CD14-positive monocyte (primary cell): ENCODE measurements around the gene MRPS27. TPM values are rescaled to one million over a fixed set of nuclear protein-coding genes. Genes with fewer than 3 reads are reported as not detected.

Experiments used
- DNase-seq, 3 donors: peaks; one replicate each; pipeline ENCODE4 v3.0.0-alpha.2; 2011 to 2022
- H2AFZ ChIP-seq: 2 replicates; pipeline ENCODE4 v1.6.0; 2012; ENCODE audit warnings: mild to moderate bottlenecking, low read depth, low read length, inconsistent platforms; ENCODE audit not compliant: insufficient read depth, poor library complexity, severe bottlenecking
- H3K27ac ChIP-seq, 2 donors: 1 replicate in 1 of 2; 2 replicates in 1 of 2; pipeline ENCODE4 v1.5.1; 2012 to 2013; ENCODE audit warnings: low read length in 2 of 2, control low read depth in 1 of 2, inconsistent platforms in 1 of 2, low read depth in 1 of 2, mild to moderate bottlenecking in 1 of 2
- H3K27me3 ChIP-seq, 2 donors: one replicate each; pipeline versions ENCODE4 v1.6.0 to v1.6.1; 2011 to 2013; ENCODE audit warnings: low read length in 2 of 2; ENCODE audit not compliant: control insufficient read depth in 2 of 2, insufficient read depth in 2 of 2
- H3K36me3 ChIP-seq, 2 donors: replicated peaks in 1 of 2; 1 replicate in 1 of 2; 2 replicates in 1 of 2; pipeline versions ENCODE4 v1.5.1 to v1.6.1; 2012 to 2013; ENCODE audit warnings: low read length in 2 of 2, control low read depth in 1 of 2, inconsistent platforms in 1 of 2, mild to moderate bottlenecking in 1 of 2; ENCODE audit not compliant: insufficient read depth in 2 of 2, control insufficient read depth in 1 of 2
- H3K4me1 ChIP-seq, 2 donors: 1 replicate in 1 of 2; 2 replicates in 1 of 2; pipeline versions ENCODE4 v1.5.1 to v1.6.1; 2012 to 2013; ENCODE audit warnings: low read length in 2 of 2, control low read depth in 1 of 2, inconsistent platforms in 1 of 2, mild to moderate bottlenecking in 1 of 2, moderate library complexity in 1 of 2; ENCODE audit not compliant: insufficient read depth in 2 of 2, control insufficient read depth in 1 of 2
- H3K4me2 ChIP-seq: replicated peaks from 2 replicates; pipeline ENCODE3; 2012; ENCODE audit warnings: low read length, moderate library complexity, mild to moderate bottlenecking; ENCODE audit not compliant: poor library complexity, severe bottlenecking; ENCODE audit errors: extremely low read depth
- H3K4me3 ChIP-seq, 3 experiments: fragments of 200-600 bp in 1 of 3; sonication (generic) in 1 of 3; replicated peaks in 1 of 3; 1 replicate in 2 of 3; 2 replicates in 1 of 3; pipeline ENCODE4 v1.5.1; 2011 to 2013; ENCODE audit warnings: low read length in 3 of 3, mild to moderate bottlenecking in 3 of 3, control low read depth in 2 of 3, low read depth in 2 of 3, inconsistent platforms in 1 of 3, moderate library complexity in 1 of 3
- H3K79me2 ChIP-seq: 2 replicates; pipeline ENCODE4 v1.6.0; 2012; ENCODE audit warnings: mild to moderate bottlenecking, control low read depth, inconsistent platforms, low read length, moderate library complexity; ENCODE audit not compliant: insufficient read depth
- H3K9ac ChIP-seq: 2 replicates; pipeline ENCODE4 v1.6.0; 2017; ENCODE audit warnings: low read length, mild to moderate bottlenecking; ENCODE audit not compliant: insufficient read depth, poor library complexity, severe bottlenecking
- H3K9me3 ChIP-seq, 2 donors: replicated peaks in 1 of 2; 1 replicate in 1 of 2; 2 replicates in 1 of 2; pipeline versions ENCODE4 v1.5.1 to v1.6.1; 2012 to 2013; ENCODE audit warnings: low read length in 2 of 2, control low read depth in 1 of 2; ENCODE audit not compliant: control insufficient read depth in 1 of 2, insufficient read depth in 1 of 2
- H4K20me1 ChIP-seq: 2 replicates; pipeline ENCODE4 v1.6.0; 2012; ENCODE audit warnings: mild to moderate bottlenecking, low read length, control low read depth, moderate library complexity; ENCODE audit not compliant: insufficient read depth
- H3K27ac Mint-ChIP-seq, 7 donors: one replicate each; pipeline ENCODE4 v1.8.0; 2020; ENCODE audit warnings: mild to moderate bottlenecking in 7 of 7, mixed read lengths in 7 of 7, moderate library complexity in 6 of 7, inconsistent platforms in 2 of 7
- H3K27me3 Mint-ChIP-seq, 3 donors: one replicate each; pipeline ENCODE4 v1.8.0; 2021 to 2022; ENCODE audit warnings: low read depth in 3 of 3, mild to moderate bottlenecking in 3 of 3, mixed read lengths in 3 of 3, moderate library complexity in 3 of 3, inconsistent platforms in 1 of 3
- H3K36me3 Mint-ChIP-seq, 2 donors: one replicate each; pipeline ENCODE4 v1.8.0; 2020; ENCODE audit warnings: mixed read lengths in 2 of 2, inconsistent platforms in 1 of 2, mild to moderate bottlenecking in 1 of 2
- H3K4me1 Mint-ChIP-seq: one replicate; pipeline ENCODE4 v1.8.0; 2020; ENCODE audit warnings: mild to moderate bottlenecking, mixed read lengths
- H3K4me3 Mint-ChIP-seq, 2 donors: one replicate each; pipeline ENCODE4 v1.8.0; 2020; ENCODE audit warnings: mild to moderate bottlenecking in 2 of 2, mixed read lengths in 2 of 2, moderate library complexity in 1 of 2
- H3K9me3 Mint-ChIP-seq, 7 donors: one replicate each; pipeline ENCODE4 v1.8.0; 2020 to 2022; ENCODE audit warnings: mixed read lengths in 7 of 7, mild to moderate bottlenecking in 6 of 7, moderate library complexity in 6 of 7, inconsistent platforms in 2 of 7
- WGBS: methylation state at CpG from one replicate; pipeline ENCODE4 v1.1.5; 2013; ENCODE audit warnings: missing lambda C conversion rate; ENCODE audit not compliant: insufficient coverage; 5-methylcytosine and 5-hydroxymethylcytosine counted together
- intact Hi-C, 2 donors: fragments of 100-400 bp; cut with micrococcal nuclease; formaldehyde crosslinking; loops; one replicate each; pipeline versions ENCODE4 v1.15.0 to v1.15.1; 2023
- polyA plus RNA-seq, 3 donors: library from polyadenylated mRNA; depleted of rRNA in 1 of 3; unstranded in 2 of 3; stranded (reverse) in 1 of 3; fragments of 300-500 nt in 2 of 3; fragments of >200 nt in 1 of 3; fragmentation: Illumina TruSeq in 2 of 3; gene quantifications; 1 replicate in 2 of 3; 2 replicates in 1 of 3; pipeline ENCODE4 v1.2.3, GENCODE V29; 2012 to 2021
- TF ChIP-seq, protein P1 (sequence below): fragments of 200-600 bp; IDR thresholded peaks from one replicate; pipeline ENCODE4 v1.8.0; 2022; ENCODE audit warnings: antibody characterized with exemption, mild to moderate bottlenecking

The MRPS27 gene
- polyA plus RNA-seq, 3 donors, result 13.3 to 19.2 (median 15.3) TPM

DNA sequence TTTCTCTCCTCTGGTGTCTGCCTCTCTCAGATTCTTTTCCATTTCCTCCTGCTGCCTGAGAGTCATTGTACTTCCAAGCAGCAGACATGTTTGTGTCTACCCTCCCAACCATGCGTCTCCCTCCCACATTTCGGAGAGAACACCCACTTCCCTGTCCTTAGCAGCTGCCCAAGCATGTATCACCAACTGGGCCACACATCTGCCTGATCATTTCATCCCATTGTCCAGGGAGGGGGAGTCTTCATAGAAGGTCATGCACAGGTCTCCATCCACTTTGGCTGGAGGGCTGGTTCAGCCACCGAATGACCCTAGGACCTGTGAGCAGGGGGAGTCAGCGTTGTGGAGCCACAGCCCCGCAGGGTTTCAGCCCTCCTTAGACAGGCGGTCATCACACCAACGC lies 137.4 kb downstream of the MRPS27 start:
- Histone ChIP-seq H3K9me3 (no peaks in the 10 kb centered on the region), H3K27ac (no peak overlapping the region), H3K36me3 (no peaks in the 10 kb centered on the region), H3K9ac (no peak overlapping the region), H4K20me1 (no peaks in the 10 kb centered on the region), H3K27me3 (no peaks in the 10 kb centered on the region), H2AFZ (no peak overlapping the region), H3K4me1 (no peaks in the 10 kb centered on the region), H3K4me2 (no peak overlapping the region), H3K79me2 (no peaks in the 10 kb centered on the region), H3K4me3 (no peak overlapping the region)
- TF ChIP-seq, protein P1, sequence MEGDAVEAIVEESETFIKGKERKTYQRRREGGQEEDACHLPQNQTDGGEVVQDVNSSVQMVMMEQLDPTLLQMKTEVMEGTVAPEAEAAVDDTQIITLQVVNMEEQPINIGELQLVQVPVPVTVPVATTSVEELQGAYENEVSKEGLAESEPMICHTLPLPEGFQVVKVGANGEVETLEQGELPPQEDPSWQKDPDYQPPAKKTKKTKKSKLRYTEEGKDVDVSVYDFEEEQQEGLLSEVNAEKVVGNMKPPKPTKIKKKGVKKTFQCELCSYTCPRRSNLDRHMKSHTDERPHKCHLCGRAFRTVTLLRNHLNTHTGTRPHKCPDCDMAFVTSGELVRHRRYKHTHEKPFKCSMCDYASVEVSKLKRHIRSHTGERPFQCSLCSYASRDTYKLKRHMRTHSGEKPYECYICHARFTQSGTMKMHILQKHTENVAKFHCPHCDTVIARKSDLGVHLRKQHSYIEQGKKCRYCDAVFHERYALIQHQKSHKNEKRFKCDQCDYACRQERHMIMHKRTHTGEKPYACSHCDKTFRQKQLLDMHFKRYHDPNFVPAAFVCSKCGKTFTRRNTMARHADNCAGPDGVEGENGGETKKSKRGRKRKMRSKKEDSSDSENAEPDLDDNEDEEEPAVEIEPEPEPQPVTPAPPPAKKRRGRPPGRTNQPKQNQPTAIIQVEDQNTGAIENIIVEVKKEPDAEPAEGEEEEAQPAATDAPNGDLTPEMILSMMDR, result no peak
- intact Hi-C loops, result no loop called here
- H3K9me3 Mint-ChIP-seq, result peaks cover 0 to 2% (median 0%) of the 10 kb centered on the region in 7 donors
- DNase-seq, result no peak
- peaks cover 14 to 20% (median 20%) of the 10 kb centered on the region in 3 donors for H3K27me3 Mint-ChIP-seq
- H3K4me3 Mint-ChIP-seq, result no peak overlapping the region
- no peaks in the 10 kb centered on the region for H3K4me1 Mint-ChIP-seq
- 92% methylated on average over 6 of the region's 7 CpGs for WGBS
- no peak overlapping the region for H3K27ac Mint-ChIP-seq
- no peaks in the 10 kb centered on the region for H3K36me3 Mint-ChIP-seq

DNA sequence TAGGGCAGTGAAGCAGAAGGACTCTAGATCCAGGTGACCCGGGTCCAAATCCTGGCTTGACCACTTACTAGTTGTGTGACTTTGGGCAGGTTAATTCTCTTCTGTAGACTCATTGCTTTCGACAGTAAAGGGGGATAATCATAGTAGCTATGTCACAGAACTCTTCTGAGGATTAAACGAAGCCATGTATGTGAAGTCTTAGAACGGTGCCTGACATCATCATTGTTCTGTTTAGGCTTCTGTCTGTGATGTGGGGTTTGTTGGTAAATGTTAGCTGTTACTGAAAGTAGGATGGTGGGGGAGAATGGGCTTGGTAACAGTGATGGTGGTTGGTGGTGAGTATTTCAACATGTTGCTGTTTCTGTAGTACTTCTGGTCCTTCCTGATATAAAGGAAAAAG lies 139.1 kb downstream of the MRPS27 start:
- H3K4me3 ChIP-seq, result no peak overlapping the region
- intact Hi-C loops, result no loop called here
- H3K4me1 Mint-ChIP-seq, result no peaks in the 10 kb centered on the region
- H3K27me3 Mint-ChIP-seq, result peaks cover 14 to 20% (median 20%) of the 10 kb centered on the region in 3 donors
- H3K27ac Mint-ChIP-seq, result no peak overlapping the region
- 81% methylated on average over 4 of the region's 4 CpGs for WGBS
- H3K27ac ChIP-seq, result no peak overlapping the region
- H3K9me3 ChIP-seq, result no peaks in the 10 kb centered on the region
- no peaks in the 10 kb centered on the region for H3K4me1 ChIP-seq
- no peaks in the 10 kb centered on the region for H3K36me3 Mint-ChIP-seq
- H3K9ac ChIP-seq, result no peak overlapping the region
- H2AFZ ChIP-seq, result no peak overlapping the region
- TF ChIP-seq, protein P1, result no peak
- H4K20me1 ChIP-seq, result no peaks in the 10 kb centered on the region
- no peak overlapping the region for H3K4me2 ChIP-seq
- DNase-seq, result no peak
- no peaks in the 10 kb centered on the region for H3K27me3 ChIP-seq
- no peaks in the 10 kb centered on the region for H3K79me2 ChIP-seq
- H3K9me3 Mint-ChIP-seq, result peaks cover 0 to 2% (median 0%) of the 10 kb centered on the region in 7 donors
- no peaks in the 10 kb centered on the region for H3K36me3 ChIP-seq
- no peak overlapping the region for H3K4me3 Mint-ChIP-seq
